H9 (cell line): ENCODE data around the gene UGT1A3. TPM values are rescaled to one million over a fixed set of nuclear protein-coding genes. Genes with fewer than 3 reads are reported as not detected.

ENCODE experiments used
- DNase-seq: peaks from one replicate; pipeline ENCODE4 v3.0.0-alpha.2; 2017
- H2AFZ ChIP-seq: one replicate; pipeline ENCODE4 v1.6.1; 2013; ENCODE audit warnings: mild to moderate bottlenecking, low read length, control low read depth, moderate library complexity
- H2AK5ac ChIP-seq: 2 replicates; pipeline ENCODE4 v1.6.1; 2013; ENCODE audit warnings: low read length, control low read depth, mixed read lengths; ENCODE audit not compliant: insufficient read length
- H2BK120ac ChIP-seq: one replicate; pipeline ENCODE4 v1.6.1; 2013; ENCODE audit warnings: low read depth, mild to moderate bottlenecking, low read length, control low read depth, inconsistent platforms; ENCODE audit not compliant: poor library complexity, severe bottlenecking
- H2BK12ac ChIP-seq: 2 replicates; pipeline ENCODE4 v1.6.1; 2013; ENCODE audit warnings: low read length, control low read depth, mixed read lengths, low read depth; ENCODE audit not compliant: insufficient read length
- H2BK15ac ChIP-seq: 2 replicates; pipeline ENCODE4 v1.6.1; 2013; ENCODE audit warnings: low read depth, low read length, control low read depth
- H2BK20ac ChIP-seq: one replicate; pipeline ENCODE4 v1.6.1; 2013; ENCODE audit warnings: low read depth, mild to moderate bottlenecking, low read length, control low read depth, inconsistent platforms; ENCODE audit not compliant: poor library complexity, severe bottlenecking
- H2BK5ac ChIP-seq: 2 replicates; pipeline ENCODE4 v1.6.1; 2013; ENCODE audit warnings: low read length, control low read depth, mixed read lengths; ENCODE audit not compliant: insufficient read length
- H3K14ac ChIP-seq: 2 replicates; pipeline ENCODE4 v1.6.1; 2013; ENCODE audit warnings: low read length, control low read depth; ENCODE audit not compliant: insufficient read depth
- H3K18ac ChIP-seq: 2 replicates; pipeline ENCODE4 v1.6.1; 2013; ENCODE audit warnings: low read depth, mild to moderate bottlenecking, mixed read lengths, low read length, control low read depth; ENCODE audit not compliant: insufficient read length
- H3K23ac ChIP-seq: 2 replicates; pipeline ENCODE4 v1.6.1; 2013; ENCODE audit warnings: low read length, control low read depth, mixed read lengths, low read depth; ENCODE audit not compliant: insufficient read length
- H3K23me2 ChIP-seq: 2 replicates; pipeline ENCODE4 v1.6.1; 2013; ENCODE audit warnings: low read depth, mild to moderate bottlenecking, mixed read lengths, low read length, control low read depth; ENCODE audit not compliant: insufficient read length, poor library complexity, severe bottlenecking
- H3K27ac ChIP-seq: 2 replicates; pipeline ENCODE4 v1.5.1; 2013; ENCODE audit warnings: low read length, control low read depth, mixed read lengths, low read depth; ENCODE audit not compliant: insufficient read length
- H3K27me3 ChIP-seq: 2 replicates; pipeline ENCODE4 v1.6.1; 2013; ENCODE audit warnings: low read length, control low read depth, inconsistent platforms; ENCODE audit not compliant: insufficient read depth
- H3K4ac ChIP-seq: 2 replicates; pipeline ENCODE4 v1.6.1; 2013; ENCODE audit warnings: low read depth, mild to moderate bottlenecking, control low read depth, inconsistent platforms, low read length, moderate library complexity
- H3K4me1 ChIP-seq: 2 replicates; pipeline ENCODE4 v1.6.1; 2013; ENCODE audit warnings: low read length, control low read depth, inconsistent platforms; ENCODE audit not compliant: insufficient read depth
- H3K4me2 ChIP-seq: 2 replicates; pipeline ENCODE4 v1.6.1; 2013; ENCODE audit warnings: low read length, control low read depth, mixed read lengths; ENCODE audit not compliant: insufficient read length, insufficient read depth
- H3K56ac ChIP-seq: 2 replicates; pipeline ENCODE4 v1.6.1; 2013; ENCODE audit warnings: low read depth, mild to moderate bottlenecking, mixed read lengths, low read length, control low read depth; ENCODE audit not compliant: insufficient read length
- H3K79me1 ChIP-seq: 2 replicates; pipeline ENCODE4 v1.6.1; 2013; ENCODE audit warnings: low read depth, mild to moderate bottlenecking, moderate library complexity, low read length, control low read depth, inconsistent platforms; ENCODE audit not compliant: insufficient read depth, poor library complexity, severe bottlenecking
- H3K79me2 ChIP-seq: 2 replicates; pipeline ENCODE4 v1.6.1; 2013; ENCODE audit warnings: low read length, control low read depth, inconsistent platforms; ENCODE audit not compliant: insufficient read depth
- H3K9ac ChIP-seq: 2 replicates; pipeline ENCODE4 v1.6.1; 2013; ENCODE audit warnings: low read length, control low read depth, mixed read lengths; ENCODE audit not compliant: insufficient read length; ENCODE audit errors: extremely low read depth
- H3K9me3 ChIP-seq: one replicate; pipeline ENCODE4 v1.6.1; 2013; ENCODE audit warnings: low read depth, low read length, inconsistent platforms; ENCODE audit not compliant: control insufficient read depth
- H3T11ph ChIP-seq: one replicate; pipeline ENCODE4 v1.6.1; 2013; ENCODE audit warnings: mild to moderate bottlenecking, low read length, control low read depth, inconsistent platforms
- H4K20me1 ChIP-seq: one replicate; pipeline ENCODE4 v1.6.1; 2013; ENCODE audit not compliant: control insufficient read depth, insufficient read length, insufficient read depth
- H4K5ac ChIP-seq: 2 replicates; pipeline ENCODE4 v1.6.1; 2013; ENCODE audit warnings: low read depth, mild to moderate bottlenecking, mixed read lengths, low read length, control low read depth; ENCODE audit not compliant: insufficient read length
- H4K8ac ChIP-seq: replicated peaks from 2 replicates; pipeline ENCODE4 v1.6.1; 2013; ENCODE audit warnings: low read length, control low read depth, mixed read lengths, low read depth; ENCODE audit not compliant: insufficient read length
- H4K91ac ChIP-seq: 2 replicates; pipeline ENCODE4 v1.6.1; 2013; ENCODE audit warnings: low read depth, mild to moderate bottlenecking, moderate library complexity, mixed read lengths, low read length, control low read depth; ENCODE audit not compliant: insufficient read length
- H3K27ac Mint-ChIP-seq, 3 experiments: 2 replicates in 2 of 3; 3 replicates in 1 of 3; pipeline ENCODE4 v1.8.0; 2020 to 2021; ENCODE audit warnings: mixed read lengths in 3 of 3, mild to moderate bottlenecking in 1 of 3, moderate library complexity in 1 of 3
- H3K27me3 Mint-ChIP-seq: 2 replicates; pipeline ENCODE4 v1.8.0; 2021; ENCODE audit warnings: low read depth, mild to moderate bottlenecking, moderate library complexity, mixed read lengths
- H3K36me3 Mint-ChIP-seq, 3 experiments: 2 replicates in 2 of 3; 3 replicates in 1 of 3; pipeline ENCODE4 v1.8.0; 2020 to 2021; ENCODE audit warnings: low read depth in 3 of 3, mixed read lengths in 3 of 3; ENCODE audit not compliant: insufficient read depth in 1 of 3
- H3K4me1 Mint-ChIP-seq, 2 experiments: 2 replicates each; pipeline ENCODE4 v1.8.0; 2020; ENCODE audit warnings: mixed read lengths in 2 of 2
- H3K4me3 Mint-ChIP-seq, 2 experiments: 2 replicates in 1 of 2; 3 replicates in 1 of 2; pipeline ENCODE4 v1.8.0; 2020 to 2021; ENCODE audit warnings: mild to moderate bottlenecking in 2 of 2, mixed read lengths in 2 of 2, moderate library complexity in 1 of 2
- H3K9me3 Mint-ChIP-seq, 2 experiments: 2 replicates in 1 of 2; 3 replicates in 1 of 2; pipeline ENCODE4 v1.8.0; 2020; ENCODE audit warnings: mild to moderate bottlenecking in 2 of 2, mixed read lengths in 2 of 2, moderate library complexity in 1 of 2
- WGBS: extraction: QIAGEN DNeasy Blood & Tissue Kit; methylation state at CpG from one replicate; pipeline ENCODE4 v1.1.7; 2013; ENCODE audit warnings: missing lambda C conversion rate, low lambda C conversion rate, mixed read lengths; ENCODE audit not compliant: insufficient read length; ENCODE audit errors: extremely low coverage; 5-methylcytosine and 5-hydroxymethylcytosine counted together
- total RNA-seq: library from RNA; stranded (reverse); gene quantifications from 2 replicates; pipeline ENCODE4 v1.2.1, GENCODE V29; 2021
- TF ChIP-seq, protein P1 (sequence below): fragments of 200-600 bp; sonication (generic); conservative IDR thresholded peaks from 3 replicates; pipeline ENCODE4 v1.8.0; 2021; ENCODE audit warnings: antibody characterized with exemption, mild to moderate bottlenecking

Gene UGT1A3
- total RNA-seq, 1 experiment from 2014 or later: not detected

DNA sequence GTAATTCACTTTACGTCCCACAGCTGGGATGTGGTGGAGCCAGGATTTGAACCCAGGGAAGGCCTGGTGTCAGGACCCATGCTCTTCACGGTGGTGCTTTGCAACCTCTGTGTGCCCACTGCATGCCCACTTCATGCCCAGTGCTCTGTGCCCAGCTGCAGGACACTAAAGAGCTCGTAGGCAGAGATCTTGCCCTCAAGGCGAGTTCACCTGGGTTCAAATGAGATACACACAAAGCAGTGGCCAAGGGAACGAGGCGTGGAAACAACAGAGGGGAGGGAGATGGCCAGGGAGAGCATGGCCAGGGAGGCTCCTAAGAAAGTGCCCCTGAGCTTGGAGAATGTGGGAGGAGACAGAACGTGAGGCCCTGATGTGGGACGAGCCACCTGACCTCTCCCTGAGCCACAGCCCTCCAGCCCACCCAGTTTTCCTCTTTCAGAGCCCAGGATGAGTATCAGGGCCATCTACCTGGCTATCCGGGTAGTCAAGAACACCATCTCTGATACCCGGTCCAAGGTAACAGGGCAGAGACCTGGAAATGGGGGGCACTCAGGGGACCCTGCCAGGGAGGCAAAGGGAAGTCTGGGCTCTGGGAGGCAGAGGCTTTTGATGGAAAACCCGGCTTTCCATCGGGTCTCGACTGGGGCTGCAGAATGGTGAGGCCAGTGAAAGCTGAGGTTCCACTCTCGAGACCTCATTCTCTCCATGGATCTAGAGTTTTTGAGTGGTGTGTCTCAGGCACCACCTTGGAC, 69.7 kb downstream of the UGT1A3 start:
- H2AFZ ChIP-seq: no peak overlapping the region
- H2BK15ac ChIP-seq: no peak overlapping the region
- H4K5ac ChIP-seq: no peak overlapping the region
- no peaks in the 10 kb centered on the region for H4K20me1 ChIP-seq
- no peak overlapping the region for H4K8ac ChIP-seq
- TF ChIP-seq, protein P1, sequence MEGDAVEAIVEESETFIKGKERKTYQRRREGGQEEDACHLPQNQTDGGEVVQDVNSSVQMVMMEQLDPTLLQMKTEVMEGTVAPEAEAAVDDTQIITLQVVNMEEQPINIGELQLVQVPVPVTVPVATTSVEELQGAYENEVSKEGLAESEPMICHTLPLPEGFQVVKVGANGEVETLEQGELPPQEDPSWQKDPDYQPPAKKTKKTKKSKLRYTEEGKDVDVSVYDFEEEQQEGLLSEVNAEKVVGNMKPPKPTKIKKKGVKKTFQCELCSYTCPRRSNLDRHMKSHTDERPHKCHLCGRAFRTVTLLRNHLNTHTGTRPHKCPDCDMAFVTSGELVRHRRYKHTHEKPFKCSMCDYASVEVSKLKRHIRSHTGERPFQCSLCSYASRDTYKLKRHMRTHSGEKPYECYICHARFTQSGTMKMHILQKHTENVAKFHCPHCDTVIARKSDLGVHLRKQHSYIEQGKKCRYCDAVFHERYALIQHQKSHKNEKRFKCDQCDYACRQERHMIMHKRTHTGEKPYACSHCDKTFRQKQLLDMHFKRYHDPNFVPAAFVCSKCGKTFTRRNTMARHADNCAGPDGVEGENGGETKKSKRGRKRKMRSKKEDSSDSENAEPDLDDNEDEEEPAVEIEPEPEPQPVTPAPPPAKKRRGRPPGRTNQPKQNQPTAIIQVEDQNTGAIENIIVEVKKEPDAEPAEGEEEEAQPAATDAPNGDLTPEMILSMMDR: no peak
- H3K14ac ChIP-seq: no peak overlapping the region
- peaks cover 14 to 18% of the 10 kb centered on the region in 2 experiments for H3K9me3 Mint-ChIP-seq
- no peak overlapping the region for H3K27ac ChIP-seq
- H3K9ac ChIP-seq: no peak overlapping the region
- no peaks in the 10 kb centered on the region for H3K4me1 ChIP-seq
- H2AK5ac ChIP-seq: no peak overlapping the region
- no peak overlapping the region for H3K4me3 Mint-ChIP-seq
- no peaks in the 10 kb centered on the region for H3K23me2 ChIP-seq
- no peak overlapping the region for H3K18ac ChIP-seq
- H3K56ac ChIP-seq: no peak overlapping the region
- no peaks in the 10 kb centered on the region for H3K27me3 ChIP-seq
- H3K79me1 ChIP-seq: no peaks in the 10 kb centered on the region
- no peak overlapping the region for H3K4ac ChIP-seq
- H3K9me3 ChIP-seq: no peaks in the 10 kb centered on the region
- H3T11ph ChIP-seq: no peak overlapping the region
- no peak overlapping the region for H3K23ac ChIP-seq
- WGBS: no CpG with 5 or more reads among the region's 14 CpGs
- peaks cover 4% of the 10 kb centered on the region for H3K27me3 Mint-ChIP-seq
- peaks cover 2 to 4% of the 10 kb centered on the region in 2 experiments; a peak in 3 of 4 replicates for H3K4me1 Mint-ChIP-seq
- no peak overlapping the region for H2BK5ac ChIP-seq
- H3K79me2 ChIP-seq: no peaks in the 10 kb centered on the region
- no peak overlapping the region for H2BK120ac ChIP-seq
- no peak overlapping the region for H3K4me2 ChIP-seq
- no peak overlapping the region for H2BK12ac ChIP-seq
- no peak overlapping the region for H4K91ac ChIP-seq
- H2BK20ac ChIP-seq: no peak overlapping the region
- no peak overlapping the region; a peak in 1 of 7 replicates for H3K27ac Mint-ChIP-seq
- H3K36me3 Mint-ChIP-seq: peaks cover 0 to 5% (median 4%) of the 10 kb centered on the region in 3 experiments; a peak in 2 of 7 replicates
- DNase-seq: no peak
